Activated naive CD4-positive, alpha-beta T cell treated with anti-CD3 and anti-CD28 coated beads, Interleukin-2, amount 50 U/mL, for 72 hours (primary cell): ENCODE data around the gene IFIT5. TPM values are rescaled to one million over a fixed set of nuclear protein-coding genes. Genes with fewer than 3 reads are reported as not detected.

ENCODE experiments used
- ATAC-seq, 2 donors: fragments of 150-1000 bp; cut with Tn5 transposase; 2 replicates each; pipeline ENCODE4 v1.10.0; 2021; ENCODE audit warnings: mild to moderate bottlenecking in 2 of 2, moderate library complexity in 2 of 2
- DNase-seq, 2 donors: peaks; one replicate each; pipeline ENCODE4 v3.0.0; 2021 to 2022; ENCODE audit warnings: low spot score in 2 of 2
- H3K27ac Mint-ChIP-seq, 2 donors: one replicate each; pipeline ENCODE4 v1.8.0; 2022; ENCODE audit warnings: mild to moderate bottlenecking in 2 of 2, mixed read lengths in 2 of 2
- H3K36me3 Mint-ChIP-seq, 2 donors: one replicate each; pipeline ENCODE4 v1.8.0; 2022; ENCODE audit warnings: mixed read lengths in 2 of 2
- H3K9me3 Mint-ChIP-seq, 2 donors: one replicate each; pipeline ENCODE4 v1.8.0; 2022; ENCODE audit warnings: mixed read lengths in 2 of 2
- total RNA-seq, 2 donors: library from RNA; stranded (reverse); gene quantifications; one replicate each; pipeline ENCODE4 v1.2.3, GENCODE V29; 2022

Gene IFIT5
- total RNA-seq, 2 donors from 2014 or later, result 3.1 to 10.9 TPM

- peaks cover 0 to 5% of the 10 kb centered on the region in 2 donors for H3K9me3 Mint-ChIP-seq
- DNase-seq (no peak), ATAC-seq (peak in 1 of 2 donors; percentile 18)
- H3K27ac Mint-ChIP-seq, result no peak overlapping the region
- no peaks in the 10 kb centered on the region for H3K36me3 Mint-ChIP-seq
Observed at GRCh38 chr10:89452193-89452592, 37.8 kb downstream of the IFIT5 start.

- no peaks in the 10 kb centered on the region for H3K9me3 Mint-ChIP-seq
- no peaks in the 10 kb centered on the region for H3K36me3 Mint-ChIP-seq
- ATAC-seq, result no peak
- no peak overlapping the region for H3K27ac Mint-ChIP-seq
- DNase-seq, result no peak
Observed at GRCh38 chr10:89454561-89455347, 40.4 kb downstream of the IFIT5 start.

GRCh38 chr10:89458291-89458690, 43.9 kb downstream of the IFIT5 start:
- no peaks in the 10 kb centered on the region for H3K9me3 Mint-ChIP-seq
- H3K27ac Mint-ChIP-seq, result no peak overlapping the region
- ATAC-seq (no peak), DNase-seq (no peak)
- no peaks in the 10 kb centered on the region for H3K36me3 Mint-ChIP-seq

GRCh38 chr10:89458784-89459183, 44.4 kb downstream of the IFIT5 start:
- Mint-ChIP-seq H3K36me3 (no peaks in the 10 kb centered on the region), H3K9me3 (no peaks in the 10 kb centered on the region), H3K27ac (no peak overlapping the region)
- DNase-seq (no peak), ATAC-seq (no peak)

- no peak for DNase-seq
- Mint-ChIP-seq H3K9me3 (no peaks in the 10 kb centered on the region), H3K27ac (no peak overlapping the region)
Observed at GRCh38 chr10:89463846-89464537, 49.6 kb downstream of the IFIT5 start.

GRCh38 chr10:89465196-89465595, 50.8 kb downstream of the IFIT5 start:
- DNase-seq (no peak), ATAC-seq (no peak)
- H3K9me3 Mint-ChIP-seq, result no peaks in the 10 kb centered on the region
- no peak overlapping the region for H3K27ac Mint-ChIP-seq
- H3K36me3 Mint-ChIP-seq, result no peaks in the 10 kb centered on the region

More at GRCh38 chr10:89463846-89464537, 49.6 kb downstream of the IFIT5 start:
- H3K36me3 Mint-ChIP-seq, result no peaks in the 10 kb centered on the region
- ATAC-seq, result no peak

- ATAC-seq, result no peak
- no peaks in the 10 kb centered on the region for H3K36me3 Mint-ChIP-seq
Observed at GRCh38 chr10:89466599-89467035, 52.2 kb downstream of the IFIT5 start.

GRCh38 chr10:89468191-89468965, 54.0 kb downstream of the IFIT5 start:
- Mint-ChIP-seq H3K36me3 (no peaks in the 10 kb centered on the region), H3K9me3 (no peaks in the 10 kb centered on the region), H3K27ac (no peak overlapping the region)
- ATAC-seq, result no peak
- DNase-seq, result no peak

More at GRCh38 chr10:89466599-89467035, 52.2 kb downstream of the IFIT5 start:
- Mint-ChIP-seq H3K27ac (no peak overlapping the region), H3K9me3 (no peaks in the 10 kb centered on the region)
- no peak for DNase-seq

GRCh38 chr10:89469517-89469916, 55.1 kb downstream of the IFIT5 start:
- Mint-ChIP-seq H3K9me3 (no peaks in the 10 kb centered on the region), H3K36me3 (no peaks in the 10 kb centered on the region), H3K27ac (no peak overlapping the region)
- ATAC-seq (no peak), DNase-seq (no peak)

Other genes with a start within 250 kb of the IFIT5 start
- gene CH25H, start 207.3 kb upstream of the IFIT5 start, total RNA-seq, result under 1 TPM in 1 of 2 donors, not detected in 1; 0.14 TPM
- 10 to 100 TPM; 19.4 to 24.1 TPM for gene LIPA, start 162.8 kb upstream of the IFIT5 start, total RNA-seq
- 10 to 100 TPM in 1 of 2 donors, 1 to 10 TPM in 1; 4.9 to 28.0 TPM for gene IFIT2, start 112.5 kb upstream of the IFIT5 start, total RNA-seq
- 10 to 100 TPM in 1 of 2 donors, 1 to 10 TPM in 1; 2.6 to 12.6 TPM for gene IFIT3, start 86.6 kb upstream of the IFIT5 start, total RNA-seq
- not detected for gene IFIT1B, start 36.5 kb upstream of the IFIT5 start, total RNA-seq
- gene IFIT1, start 21.9 kb upstream of the IFIT5 start, total RNA-seq, result 1 to 10 TPM; 1.6 to 9.0 TPM
- gene SLC16A12, start 121.0 kb downstream of the IFIT5 start, total RNA-seq, result not detected
- 1 to 10 TPM; 4.0 to 4.4 TPM for gene PANK1, start 230.7 kb downstream of the IFIT5 start, total RNA-seq